Measurements from ENCODE around the gene IKZF2.

- TF ChIP-seq CEBPB (IDR thresholded peaks at IDR 0.05; ENCODE audit: low read depth, low read length) (no peak), USF2 (IDR thresholded peaks at IDR 0.05; ENCODE audit: low read depth, low read length) (no peak), POLR2A (IDR thresholded peaks at IDR 0.05; ENCODE audit: low read depth, low read length) (no peak), MAFK (IDR thresholded peaks at IDR 0.05; ENCODE audit: low read depth, low read length) (no peak), RCOR1 (IDR thresholded peaks at IDR 0.05; ENCODE audit: insufficient replicate concordance, low read length) (no peak), BHLHE40 (IDR thresholded peaks at IDR 0.05; ENCODE audit: low read depth, low read length) (no peak), RFX5 (IDR thresholded peaks at IDR 0.05; ENCODE audit: low read depth, low read length) (no peak)
- TF ChIP-seq, protein P1, sequence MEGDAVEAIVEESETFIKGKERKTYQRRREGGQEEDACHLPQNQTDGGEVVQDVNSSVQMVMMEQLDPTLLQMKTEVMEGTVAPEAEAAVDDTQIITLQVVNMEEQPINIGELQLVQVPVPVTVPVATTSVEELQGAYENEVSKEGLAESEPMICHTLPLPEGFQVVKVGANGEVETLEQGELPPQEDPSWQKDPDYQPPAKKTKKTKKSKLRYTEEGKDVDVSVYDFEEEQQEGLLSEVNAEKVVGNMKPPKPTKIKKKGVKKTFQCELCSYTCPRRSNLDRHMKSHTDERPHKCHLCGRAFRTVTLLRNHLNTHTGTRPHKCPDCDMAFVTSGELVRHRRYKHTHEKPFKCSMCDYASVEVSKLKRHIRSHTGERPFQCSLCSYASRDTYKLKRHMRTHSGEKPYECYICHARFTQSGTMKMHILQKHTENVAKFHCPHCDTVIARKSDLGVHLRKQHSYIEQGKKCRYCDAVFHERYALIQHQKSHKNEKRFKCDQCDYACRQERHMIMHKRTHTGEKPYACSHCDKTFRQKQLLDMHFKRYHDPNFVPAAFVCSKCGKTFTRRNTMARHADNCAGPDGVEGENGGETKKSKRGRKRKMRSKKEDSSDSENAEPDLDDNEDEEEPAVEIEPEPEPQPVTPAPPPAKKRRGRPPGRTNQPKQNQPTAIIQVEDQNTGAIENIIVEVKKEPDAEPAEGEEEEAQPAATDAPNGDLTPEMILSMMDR (conservative IDR thresholded peaks at IDR 0.05; ENCODE audit: low read depth, low read length): no peak
Observed at GRCh38 chr2:212966884-212967283, 184.5 kb downstream of the IKZF2 start.

Measured in IMR-90 (cell line).